ENCODE results near the gene SLC7A7.
A peak's percentile ranks its signal among the peaks of the same experiment; 100 is the strongest.
"Not testable (repeated sequence)": the region's sequence is repeated elsewhere in the genome, so short reads cannot be mapped to it uniquely, and the experiment has no call there.

SLC7A7 gene

GRCh38 chr14:22748631-22749068, 66.6 kb downstream of the SLC7A7 start:
- no peak for DNase-seq (ENCODE audit: low read depth)

DNA sequence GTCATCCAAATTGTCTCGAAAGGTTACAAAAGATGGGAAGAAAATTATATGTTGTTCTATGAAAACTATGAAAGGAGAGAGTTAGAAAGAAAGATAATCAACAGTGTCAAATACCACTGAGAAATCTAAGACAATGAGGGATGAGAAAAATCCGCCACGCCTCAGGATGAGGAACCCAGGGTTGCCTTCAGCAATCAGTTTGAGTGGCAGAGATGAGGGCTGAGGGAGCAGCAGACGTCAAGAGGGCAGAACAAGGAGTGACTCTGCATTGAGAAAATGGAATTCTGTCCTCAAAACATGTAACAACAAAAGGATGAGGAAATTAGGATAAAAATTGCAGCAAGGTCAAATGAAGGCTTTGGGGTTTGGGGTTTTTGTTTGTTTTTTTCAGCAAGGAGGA, 67.0 kb downstream of the SLC7A7 start:
- DNase-seq (ENCODE audit: low read depth) = no peak

GRCh38 chr14:22747769-22748168, 67.5 kb downstream of the SLC7A7 start:
- no peak for DNase-seq (ENCODE audit: low read depth)

- no peak for DNase-seq (ENCODE audit: low read depth)
These were observed 75.2 kb downstream of the SLC7A7 start for GRCh38 chr14:22740020-22740419.

GRCh38 chr14:22739423-22739822, 75.8 kb downstream of the SLC7A7 start:
- no peak for DNase-seq (ENCODE audit: low read depth)

GRCh38 chr14:22737052-22737451, 78.2 kb downstream of the SLC7A7 start:
- peak; percentile 4 for DNase-seq (ENCODE audit: low read depth)

DNA sequence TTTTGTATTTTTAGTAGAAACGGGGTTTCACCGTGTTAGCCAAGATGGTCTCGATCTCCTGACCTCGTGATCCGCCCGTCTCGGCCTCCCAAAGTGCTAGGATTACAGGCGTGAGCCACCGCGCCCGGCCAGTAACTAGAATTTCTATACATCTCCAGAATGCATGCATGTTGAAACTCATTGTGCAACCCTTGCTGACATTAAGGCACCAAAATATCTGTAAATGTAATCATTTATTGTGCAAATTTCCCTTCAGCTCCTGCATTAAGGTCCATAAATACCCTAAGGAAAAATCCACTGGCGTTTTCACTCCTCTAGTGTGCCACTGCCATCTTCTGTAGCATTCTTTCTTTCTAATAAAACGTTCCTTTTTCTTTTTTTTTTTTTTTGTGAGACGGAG, 78.9 kb downstream of the SLC7A7 start:
- not testable (repeated sequence) for DNase-seq (ENCODE audit: low read depth)

GRCh38 chr14:22735096-22735495, 80.1 kb downstream of the SLC7A7 start:
- no peak for DNase-seq (ENCODE audit: low read depth)

GRCh38 chr14:22733829-22734228, 81.4 kb downstream of the SLC7A7 start:
- DNase-seq (ENCODE audit: low read depth) = no peak

GRCh38 chr14:22732062-22732461, 83.2 kb downstream of the SLC7A7 start:
- not testable (repeated sequence) for DNase-seq (ENCODE audit: low read depth)

DNA sequence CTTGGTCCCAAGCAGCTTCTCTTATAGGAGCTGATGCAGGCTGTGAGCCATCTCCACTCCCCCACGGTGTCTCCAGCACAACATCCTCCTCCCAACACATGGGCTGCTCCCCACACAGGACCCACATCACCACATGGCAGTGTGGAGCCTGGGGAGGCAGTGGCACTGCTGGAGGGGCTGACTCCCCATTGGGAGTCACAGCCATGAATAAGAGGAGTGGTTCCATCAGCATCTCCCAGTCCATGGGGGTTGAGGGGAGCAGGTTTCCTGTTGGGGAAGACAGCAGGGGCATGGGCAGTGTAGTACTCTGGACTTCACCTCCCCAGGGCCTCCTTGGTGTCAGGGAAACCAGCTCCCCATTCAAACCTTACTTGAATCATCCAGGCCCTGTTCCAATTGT, 89.2 kb downstream of the SLC7A7 start:
- DNase-seq (ENCODE audit: low read depth) = no peak

GRCh38 chr14:22725374-22725773, 89.9 kb downstream of the SLC7A7 start:
- DNase-seq (ENCODE audit: low read depth) = not testable (repeated sequence)

GRCh38 chr14:22724847-22725246, 90.4 kb downstream of the SLC7A7 start:
- DNase-seq (ENCODE audit: low read depth) = not testable (repeated sequence)

DNA sequence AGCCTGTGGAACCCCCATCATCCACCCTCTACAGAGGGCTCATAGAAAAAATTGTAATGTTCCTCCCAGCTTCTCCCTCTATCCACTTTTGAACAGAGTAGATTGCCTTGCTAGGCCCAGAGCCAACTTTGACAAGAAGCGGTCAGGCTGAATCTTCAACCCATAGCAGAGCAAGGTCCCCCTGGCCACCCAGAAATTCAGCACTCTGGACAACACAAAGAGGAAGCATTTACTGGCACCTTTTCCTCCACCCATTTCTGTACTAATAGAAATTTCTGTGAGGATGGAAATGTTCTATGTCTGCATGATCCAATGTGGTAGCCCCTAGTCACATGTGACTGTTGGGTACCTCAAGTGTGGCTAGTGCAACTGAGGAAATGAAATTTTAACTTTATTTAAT, 91.4 kb downstream of the SLC7A7 start:
- no peak for DNase-seq (ENCODE audit: low read depth)
